BJ (cell line): ENCODE results near the gene ZNF773. TPM values are rescaled to one million over a fixed set of nuclear protein-coding genes. Genes with fewer than 3 reads are reported as not detected.
"Not testable (repeated sequence)": the region's sequence is repeated elsewhere in the genome, so short reads cannot be mapped to it uniquely, and the experiment has no call there.

ENCODE experiments used
- CTCF ChIA-PET: fragments of 350-600 bp; formaldehyde crosslinking; extraction: SDS; loops from one replicate; lab custom pipeline; 2021; ENCODE audit warnings: antibody characterized with exemption, inconsistent platforms; lab: Yijun Ruan, JAX
- POLR2A ChIA-PET: fragments of 300-600 bp; sonication (Branson Sonifier 250); formaldehyde crosslinking; extraction: SDS; loops from one replicate; lab custom pipeline; 2021; ENCODE audit warnings: antibody characterized with exemption; lab: Charles Lee
- DNase-seq: peaks from one replicate; pipeline ENCODE4 v3.0.0-alpha.2; 2011; ENCODE audit warnings: low read depth
- H3K27me3 ChIP-seq: 2 replicates; pipeline ENCODE4 v1.6.0; 2011; ENCODE audit warnings: low read length; ENCODE audit not compliant: control insufficient read depth, insufficient read depth
- H3K36me3 ChIP-seq: 2 replicates; pipeline ENCODE4 v1.5.1; 2011; ENCODE audit warnings: low read length; ENCODE audit not compliant: control insufficient read depth, insufficient read depth
- H3K4me3 ChIP-seq: 2 replicates; pipeline ENCODE4 v1.5.1; 2011; ENCODE audit warnings: low read depth, mild to moderate bottlenecking, control low read depth, low read length
- CTCF ChIP-seq: IDR thresholded peaks from 2 replicates; pipeline ENCODE4 v1.5.1; 2011; ENCODE audit warnings: low read depth, mild to moderate bottlenecking, control low read depth, inconsistent platforms, low read length, moderate library complexity; ENCODE audit not compliant: insufficient read depth
- polyA minus RNA-seq: library from RNA; depleted of rRNA, polyadenylated mRNA; stranded (reverse); fragments of >200 nt; gene quantifications from 2 replicates; pipeline ENCODE4 v1.2.3, GENCODE V29; 2011; rRNA and poly(A)+ RNA removed
- polyA plus RNA-seq: library from polyadenylated mRNA; depleted of rRNA; stranded (reverse); fragments of >200 nt; gene quantifications from 2 replicates; pipeline ENCODE4 v1.2.3, GENCODE V29; 2011; rRNA removed

The ZNF773 gene
- 13.0 and 13.1 TPM in 2 replicates for polyA plus RNA-seq
- 13.8 and 14.8 TPM in 2 replicates for polyA minus RNA-seq

- H3K27me3 ChIP-seq, CTCF ChIA-PET: not testable (repeated sequence)
- Histone ChIP-seq H3K4me3 (peak within 1 kb of the TSS; percentile 86), H3K36me3 (peaks cover 11% of the 10 kb centered on the region; the same call in 1 of the 2 replicates)
- DNase-seq, result peak; percentile 75
- POLR2A ChIA-PET, result interaction anchor here (0.6 kb wide), 1 partner anchor 240 kb away, joined by 3 read pairs; no protein-coding TSS in a partner anchor
These were observed at the start of gene ZNF773 for GRCh38 chr19:57499680-57500395. Gene ZNF773 (plus strand): TSS chr19:57499938. CDS start chr19:57500081, 143 bp downstream.

DNA sequence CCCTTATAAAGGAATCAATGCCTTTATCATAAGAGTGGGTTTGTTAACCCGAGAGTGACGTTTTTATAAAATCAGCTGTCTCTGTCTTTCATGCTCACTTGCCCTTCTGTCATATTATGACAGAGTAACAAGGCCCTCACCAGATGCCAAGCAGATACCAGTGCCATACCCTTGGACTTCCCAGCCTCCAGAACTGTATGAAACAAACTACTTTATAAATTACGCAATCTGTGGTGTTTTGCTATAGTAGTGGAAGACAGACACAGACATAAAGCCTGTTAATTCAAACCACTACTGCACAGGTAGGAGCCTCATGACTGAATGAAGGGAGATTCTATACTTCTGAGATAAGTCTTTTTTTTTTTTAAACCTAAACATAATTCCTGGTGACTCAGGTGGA is 47.4 kb upstream of the ZNF773 start:
- Histone ChIP-seq H3K4me3 (no peak overlapping the region), H3K36me3 (no peaks in the 10 kb centered on the region; the same call in 1 of the 2 replicates), H3K27me3 (no peaks in the 10 kb centered on the region)
- ChIA-PET CTCF (interaction anchor here (0.6 kb wide), 1 partner anchor 108 kb away, joined by 3 read pairs; no protein-coding TSS in a partner anchor), POLR2A (no interaction called here)
- no peak for TF ChIP-seq CTCF
- DNase-seq, result no peak

DNA sequence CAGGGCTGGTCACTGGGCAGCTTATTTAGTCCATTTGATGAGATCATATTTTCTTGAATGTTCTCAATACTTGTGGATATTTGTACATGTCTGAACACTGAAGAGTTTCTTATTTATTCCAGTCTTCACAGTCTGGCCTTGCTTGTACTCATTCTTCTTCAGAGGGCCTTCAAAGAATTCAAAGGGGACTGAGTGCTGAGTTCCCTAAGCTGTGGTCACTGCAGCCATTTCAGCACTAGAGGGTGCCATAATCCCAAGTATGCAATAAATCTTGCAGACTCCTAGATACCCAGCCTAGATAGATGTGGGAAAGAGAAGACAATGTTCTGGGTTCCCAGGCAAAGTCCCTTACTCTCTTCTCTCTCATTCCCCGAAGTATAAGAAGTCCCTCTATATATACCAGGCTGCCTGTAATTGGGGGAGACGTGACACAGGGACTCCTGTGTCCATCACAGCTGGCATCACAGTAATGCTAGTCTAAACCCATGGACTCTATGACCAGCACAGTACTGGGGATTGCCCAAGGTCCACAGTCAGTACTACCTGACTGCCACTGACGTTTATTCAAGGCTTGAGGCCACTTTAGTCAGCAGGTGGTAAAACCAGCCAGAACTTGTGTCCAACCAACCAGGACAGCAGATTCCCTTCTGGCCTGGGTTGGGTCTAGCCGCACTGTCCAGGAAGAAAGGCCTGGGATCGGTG is 33.9 kb upstream of the ZNF773 start:
- no peaks in the 10 kb centered on the region for H3K36me3 ChIP-seq
- no peak overlapping the region for H3K4me3 ChIP-seq
- no peak for DNase-seq
- CTCF ChIA-PET, result interaction anchor here (0.6 to 0.8 kb wide), 2 partner anchors 10 to 16 kb away, joined by 3 read pairs; no protein-coding TSS in a partner anchor
- TF ChIP-seq CTCF, result peak; percentile 26; the same call in 1 of the 2 replicates
- POLR2A ChIA-PET, result no interaction called here
- H3K27me3 ChIP-seq, result no peaks in the 10 kb centered on the region

DNA sequence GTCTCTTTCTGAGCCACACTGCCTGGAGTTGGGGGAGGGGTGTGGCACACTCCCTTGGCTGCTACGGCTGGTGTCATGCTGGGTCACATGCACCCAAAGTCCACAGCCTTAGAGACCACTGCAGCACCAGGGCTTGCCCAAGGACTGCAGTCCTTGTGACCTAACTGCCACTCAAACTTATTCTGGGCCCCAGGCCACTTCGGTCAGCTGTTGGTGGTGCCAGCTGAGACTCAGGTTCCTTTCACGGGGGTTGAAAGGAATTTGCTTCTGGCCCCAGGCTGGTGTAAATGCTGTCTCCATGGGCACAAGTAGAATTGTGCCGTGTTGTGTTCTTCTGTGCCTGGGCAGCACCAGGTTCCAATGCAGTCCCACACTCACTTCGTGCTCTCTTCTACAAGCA is 33.2 kb upstream of the ZNF773 start:
- Histone ChIP-seq H3K36me3 (no peaks in the 10 kb centered on the region), H3K27me3 (no peaks in the 10 kb centered on the region), H3K4me3 (no peak overlapping the region)
- ChIA-PET POLR2A (no interaction called here), CTCF (no interaction called here)
- no peak for DNase-seq
- TF ChIP-seq CTCF, result no peak

GRCh38 chr19:57473646-57474045 is 26.1 kb upstream of the ZNF773 start:
- Histone ChIP-seq H3K4me3 (no peak overlapping the region), H3K27me3 (no peaks in the 10 kb centered on the region), H3K36me3 (peaks cover 21% of the 10 kb centered on the region)
- no peak for TF ChIP-seq CTCF
- POLR2A ChIA-PET, result no interaction called here
- CTCF ChIA-PET, result no interaction called here
- DNase-seq, result no peak
